Measurements from ENCODE around the gene WNT6. TPM values are rescaled to one million over a fixed set of nuclear protein-coding genes. Genes with fewer than 3 reads are reported as not detected.

Gene WNT6
- total RNA-seq, 1 experiment from 2014 or later: 20.3 TPM

- Mint-ChIP-seq H3K27me3 (ENCODE audit: insufficient read depth, unreplicated experiment) (no peaks in the 10 kb centered on the region), H3K4me1 (ENCODE audit: low read depth, unreplicated experiment) (peaks cover 5% of the 10 kb centered on the region), H3K9me3 (ENCODE audit: unreplicated experiment) (no peaks in the 10 kb centered on the region), H3K4me3 (ENCODE audit: unreplicated experiment) (no peak overlapping the region), H3K27ac (ENCODE audit: unreplicated experiment) (no peak overlapping the region), H3K36me3 (ENCODE audit: insufficient read depth, unreplicated experiment) (no peaks in the 10 kb centered on the region)
- Histone ChIP-seq H3K36me3 (ENCODE audit: control insufficient read depth, insufficient read depth, low read length) (no peaks in the 10 kb centered on the region), H3K4me3 (ENCODE audit: low read depth, low read length) (no peak overlapping the region), H3K27me3 (replicated peaks; ENCODE audit: control insufficient read depth, insufficient read depth, low read length) (no peaks in the 10 kb centered on the region; the same call in 1 of the 2 replicates), H3K4me1 (no peaks in the 10 kb centered on the region), H3K9me3 (no peaks in the 10 kb centered on the region)
- TF ChIP-seq CTCF (IDR thresholded peaks at IDR 0.05; ENCODE audit: insufficient read depth in 1 of 2, low read depth in 1 of 2, low read length in 1 of 2, severe bottlenecking in 1 of 2, unreplicated experiment in 1 of 2): no peak
- ChIA-PET CTCF (interaction anchor here (0.5 kb wide), 1 partner anchor 151 kb away, joined by 4 read pairs; no protein-coding TSS in a partner anchor), POLR2A (no interaction called here)
- DNase-seq: no peak
- intact Hi-C loops (cut with micrococcal nuclease; ENCODE audit: unreplicated experiment): no loop called here
- BruUV-seq (replicated peaks): no TSS peak
Observed at GRCh38 chr2:218821605-218822211, 37.9 kb upstream of the WNT6 start.

GRCh38 chr2:218822622-218823021, 37.0 kb upstream of the WNT6 start:
- Mint-ChIP-seq H3K36me3 (ENCODE audit: insufficient read depth, unreplicated experiment) (no peaks in the 10 kb centered on the region), H3K4me3 (ENCODE audit: unreplicated experiment) (no peak overlapping the region), H3K27ac (ENCODE audit: unreplicated experiment) (no peak overlapping the region), H3K4me1 (ENCODE audit: low read depth, unreplicated experiment) (peaks cover 5% of the 10 kb centered on the region), H3K9me3 (ENCODE audit: unreplicated experiment) (no peaks in the 10 kb centered on the region), H3K27me3 (ENCODE audit: insufficient read depth, unreplicated experiment) (peaks cover 2% of the 10 kb centered on the region)
- intact Hi-C loops (cut with micrococcal nuclease; ENCODE audit: unreplicated experiment): no loop called here
- Histone ChIP-seq H3K9me3 (no peaks in the 10 kb centered on the region), H3K36me3 (ENCODE audit: control insufficient read depth, insufficient read depth, low read length) (no peaks in the 10 kb centered on the region), H3K4me1 (no peaks in the 10 kb centered on the region), H3K27me3 (replicated peaks; ENCODE audit: control insufficient read depth, insufficient read depth, low read length) (no peaks in the 10 kb centered on the region; the same call in 1 of the 2 replicates), H3K4me3 (ENCODE audit: low read depth, low read length) (no peak overlapping the region)
- BruUV-seq (replicated peaks): no TSS peak
- ChIA-PET POLR2A (interaction anchor here (0.6 kb wide), 1 partner anchor 729 kb away, joined by 3 read pairs; no protein-coding TSS in a partner anchor), CTCF (no interaction called here)
- DNase-seq: no peak
- no peak for TF ChIP-seq CTCF (IDR thresholded peaks at IDR 0.05; ENCODE audit: insufficient read depth in 1 of 2, low read depth in 1 of 2, low read length in 1 of 2, severe bottlenecking in 1 of 2, unreplicated experiment in 1 of 2)

GRCh38 chr2:218823196-218823855, 36.3 kb upstream of the WNT6 start:
- no peaks in the 10 kb centered on the region for H3K9me3 Mint-ChIP-seq (ENCODE audit: unreplicated experiment)
- Histone ChIP-seq H3K4me1 (no peaks in the 10 kb centered on the region), H3K27me3 (replicated peaks; ENCODE audit: control insufficient read depth, insufficient read depth, low read length) (no peaks in the 10 kb centered on the region; the same call in 1 of the 2 replicates), H3K9me3 (no peaks in the 10 kb centered on the region), H3K4me3 (ENCODE audit: low read depth, low read length) (no peak overlapping the region), H3K36me3 (ENCODE audit: control insufficient read depth, insufficient read depth, low read length) (no peaks in the 10 kb centered on the region)
- no TSS peak for BruUV-seq (replicated peaks)
- CTCF ChIA-PET: no interaction called here
- no peak for TF ChIP-seq CTCF (IDR thresholded peaks at IDR 0.05; ENCODE audit: insufficient read depth in 1 of 2, low read depth in 1 of 2, low read length in 1 of 2, severe bottlenecking in 1 of 2, unreplicated experiment in 1 of 2)
- H3K4me1 Mint-ChIP-seq (ENCODE audit: low read depth, unreplicated experiment): peaks cover 5% of the 10 kb centered on the region
- no peaks in the 10 kb centered on the region for H3K36me3 Mint-ChIP-seq (ENCODE audit: insufficient read depth, unreplicated experiment)
- DNase-seq: no peak
- POLR2A ChIA-PET: interaction anchor here (0.6 kb wide), 2 partner anchors 72 to 730 kb away, joined by 3 read pairs; no protein-coding TSS in a partner anchor
- intact Hi-C loops (cut with micrococcal nuclease; ENCODE audit: unreplicated experiment): no loop called here
- H3K27ac Mint-ChIP-seq (ENCODE audit: unreplicated experiment): no peak overlapping the region
- H3K27me3 Mint-ChIP-seq (ENCODE audit: insufficient read depth, unreplicated experiment): peaks cover 2% of the 10 kb centered on the region
- no peak overlapping the region for H3K4me3 Mint-ChIP-seq (ENCODE audit: unreplicated experiment)

Data from Caco-2 (cell line).